Endothelial cell (in vitro differentiated cells): Measurements from ENCODE around the gene OGFOD2. TPM values are rescaled to one million over a fixed set of nuclear protein-coding genes. Genes with fewer than 3 reads are reported as not detected.

Experiments used
- DNase-seq: peaks from one replicate; pipeline ENCODE4 v3.0.0; 2021; ENCODE audit warnings: low spot score
- H3K27ac Mint-ChIP-seq: one replicate; pipeline ENCODE4 v1.8.0; 2021; ENCODE audit warnings: mixed read lengths, inconsistent platforms; ENCODE audit not compliant: unreplicated experiment
- H3K27me3 Mint-ChIP-seq: one replicate; pipeline ENCODE4 v1.8.0; 2021; ENCODE audit warnings: mild to moderate bottlenecking, moderate library complexity, mixed read lengths, inconsistent platforms; ENCODE audit not compliant: unreplicated experiment
- H3K36me3 Mint-ChIP-seq: one replicate; pipeline ENCODE4 v1.8.0; 2021; ENCODE audit warnings: mild to moderate bottlenecking, low read depth, mixed read lengths, inconsistent platforms; ENCODE audit not compliant: unreplicated experiment
- H3K4me1 Mint-ChIP-seq: one replicate; pipeline ENCODE4 v1.8.0; 2021; ENCODE audit warnings: mild to moderate bottlenecking, mixed read lengths, inconsistent platforms; ENCODE audit not compliant: unreplicated experiment
- H3K4me3 Mint-ChIP-seq: one replicate; pipeline ENCODE4 v1.8.0; 2021; ENCODE audit warnings: mild to moderate bottlenecking, mixed read lengths, inconsistent platforms; ENCODE audit not compliant: unreplicated experiment
- H3K9me3 Mint-ChIP-seq: one replicate; pipeline ENCODE4 v1.8.0; 2021; ENCODE audit warnings: mixed read lengths, inconsistent platforms; ENCODE audit not compliant: unreplicated experiment
- CTCF ChIP-seq: fragments of 200-600 bp; sonication (generic); IDR thresholded peaks from one replicate; pipeline ENCODE4 v1.5.0; 2021; ENCODE audit warnings: antibody characterized with exemption; ENCODE audit not compliant: unreplicated experiment
- long read RNA-seq: library from polyadenylated mRNA; unstranded; transcript quantifications from one replicate; pipeline ENCODE4 v2.0.0, GENCODE V29; 2020; ENCODE audit not compliant: unreplicated experiment
- total RNA-seq: library from RNA; stranded (reverse); fragmentation: NEBNext Ultra II Directional; extraction: Animal tissue kit (Norgen Biotek cat#: 25700); gene quantifications from one replicate; pipeline ENCODE4 v1.2.1, GENCODE V29; 2021; ENCODE audit not compliant: unreplicated experiment

OGFOD2 gene
- 10.4 TPM for total RNA-seq
- long read RNA-seq, transcript OGFOD2-201 (7 exons, 1,780 nt), result major isoform, 5 of 12 reads
- long read RNA-seq, partial matches to known transcripts, result 0 of 12 reads
- long read RNA-seq, other reads (novel, unspliced or antisense), result 4 of 12 reads

GRCh38 chr12:122974892-122975789 is at the start of gene OGFOD2:
TSS of gene OGFOD2 (plus strand) at chr12:122975244. CDS start at chr12:122975252, 8 bp downstream.
- no peaks in the 10 kb centered on the region for H3K9me3 Mint-ChIP-seq
- peak within 1 kb of the TSS; percentile 95 for H3K27ac Mint-ChIP-seq
- peak; percentile 81 for DNase-seq
- peaks cover 9% of the 10 kb centered on the region for H3K27me3 Mint-ChIP-seq
- H3K36me3 Mint-ChIP-seq, result no peaks in the 10 kb centered on the region
- H3K4me1 Mint-ChIP-seq, result peaks cover 19% of the 10 kb centered on the region
- peak within 1 kb of the TSS; percentile 95 for H3K4me3 Mint-ChIP-seq
- no peak for TF ChIP-seq CTCF

GRCh38 chr12:122927756-122928403 is 47.2 kb upstream of the OGFOD2 start:
- TF ChIP-seq CTCF, result no peak

GRCh38 chr12:122928404-122929147 is 46.5 kb upstream of the OGFOD2 start:
- H3K27ac Mint-ChIP-seq, result no peak overlapping the region
- DNase-seq, result no peak
- no peak for TF ChIP-seq CTCF
- H3K9me3 Mint-ChIP-seq, result no peaks in the 10 kb centered on the region
- H3K4me3 Mint-ChIP-seq, result no peak overlapping the region
- no peaks in the 10 kb centered on the region for H3K27me3 Mint-ChIP-seq
- no peaks in the 10 kb centered on the region for H3K36me3 Mint-ChIP-seq
- H3K4me1 Mint-ChIP-seq, result no peaks in the 10 kb centered on the region

More at GRCh38 chr12:122927756-122928403, 47.2 kb upstream of the OGFOD2 start:
- Mint-ChIP-seq H3K36me3 (no peaks in the 10 kb centered on the region), H3K4me3 (no peak overlapping the region), H3K27me3 (no peaks in the 10 kb centered on the region), H3K9me3 (no peaks in the 10 kb centered on the region), H3K4me1 (no peaks in the 10 kb centered on the region), H3K27ac (no peak overlapping the region)
- DNase-seq, result no peak

GRCh38 chr12:122929148-122929538 is 45.9 kb upstream of the OGFOD2 start:
- no peaks in the 10 kb centered on the region for H3K4me1 Mint-ChIP-seq
- H3K36me3 Mint-ChIP-seq, result no peaks in the 10 kb centered on the region
- H3K27me3 Mint-ChIP-seq, result no peaks in the 10 kb centered on the region
- no peak for TF ChIP-seq CTCF
- H3K27ac Mint-ChIP-seq, result no peak overlapping the region
- no peak for DNase-seq
- no peak overlapping the region for H3K4me3 Mint-ChIP-seq
- H3K9me3 Mint-ChIP-seq, result no peaks in the 10 kb centered on the region
